GM23248 (cell line): ENCODE measurements around the gene HOOK2. TPM values are rescaled to one million over a fixed set of nuclear protein-coding genes. Genes with fewer than 3 reads are reported as not detected.
"Not testable (repeated sequence)": the region's sequence is repeated elsewhere in the genome, so short reads cannot be mapped to it uniquely, and the experiment has no call there.

ENCODE experiments used
- DNase-seq: peaks from one replicate; pipeline ENCODE4 v3.0.0-alpha.2; 2015
- H2AFZ ChIP-seq: fragments of 200-600 bp; sonication (generic); 2 replicates; pipeline ENCODE4 v1.6.1; 2016; ENCODE audit warnings: antibody characterized with exemption
- H3F3A ChIP-seq: fragments of 200-600 bp; sonication (generic); 2 replicates; pipeline ENCODE4 v1.6.1; 2016; ENCODE audit warnings: mild to moderate bottlenecking, antibody characterized with exemption, mixed run types; ENCODE audit not compliant: insufficient read depth
- H3K27ac ChIP-seq: fragments of 200-600 bp; sonication (generic); 2 replicates; pipeline ENCODE4 v1.5.1; 2016; ENCODE audit warnings: mild to moderate bottlenecking
- H3K27me3 ChIP-seq: fragments of 200-600 bp; sonication (generic); replicated peaks from 2 replicates; pipeline ENCODE4 v1.6.1; 2016; ENCODE audit warnings: mild to moderate bottlenecking; ENCODE audit not compliant: insufficient read depth
- H3K36me3 ChIP-seq: fragments of 200-600 bp; sonication (generic); 2 replicates; pipeline ENCODE4 v1.6.1; 2016; ENCODE audit warnings: low read depth, mild to moderate bottlenecking
- H3K4me1 ChIP-seq: fragments of 200-600 bp; sonication (generic); 2 replicates; pipeline ENCODE4 v1.6.1; 2016; ENCODE audit warnings: mild to moderate bottlenecking; ENCODE audit not compliant: insufficient read depth
- H3K4me2 ChIP-seq: fragments of 200-600 bp; sonication (generic); one replicate; pipeline ENCODE4 v1.6.1; 2016; ENCODE audit warnings: mild to moderate bottlenecking; ENCODE audit not compliant: unreplicated experiment
- H3K4me3 ChIP-seq: fragments of 200-600 bp; sonication (generic); 2 replicates; pipeline ENCODE4 v1.5.1; 2016; ENCODE audit warnings: mild to moderate bottlenecking
- H3K79me2 ChIP-seq: fragments of 200-600 bp; sonication (generic); 2 replicates; pipeline ENCODE4 v1.6.1; 2016; ENCODE audit warnings: mild to moderate bottlenecking; ENCODE audit not compliant: insufficient read depth
- H3K9ac ChIP-seq: fragments of 200-600 bp; sonication (generic); 2 replicates; pipeline ENCODE4 v1.6.1; 2016; ENCODE audit warnings: mild to moderate bottlenecking
- H3K9me2 ChIP-seq: fragments of 200-600 bp; sonication (generic); 2 replicates; pipeline ENCODE4 v1.6.1; 2016; ENCODE audit warnings: mixed run types, mild to moderate bottlenecking, moderate library complexity; ENCODE audit not compliant: insufficient read depth
- H3K9me3 ChIP-seq: fragments of 200-600 bp; sonication (generic); one replicate; pipeline ENCODE4 v1.6.1; 2017; ENCODE audit warnings: low read depth
- H4K20me1 ChIP-seq: fragments of 200-600 bp; sonication (generic); 2 replicates; pipeline ENCODE4 v1.6.0; 2016; ENCODE audit not compliant: insufficient read depth
- EZH2 ChIP-seq: fragments of 200-600 bp; sonication (generic); IDR thresholded peaks from 2 replicates; pipeline ENCODE4 v1.6.1; 2018; ENCODE audit warnings: antibody characterized with exemption, mild to moderate bottlenecking; ENCODE audit not compliant: insufficient read depth, poor library complexity, severe bottlenecking
- EZH2phosphoT487 ChIP-seq: fragments of 200-600 bp; sonication (generic); IDR thresholded peaks from 2 replicates; pipeline ENCODE4 v1.6.1; 2018; ENCODE audit warnings: antibody characterized with exemption, moderate library complexity, mild to moderate bottlenecking, low read depth; ENCODE audit not compliant: insufficient read depth
- WGBS, 2 experiments: methylation state at CpG; one replicate each; pipeline ENCODE4 v1.1.6; 2015 to 2017; ENCODE audit warnings: low lambda C conversion rate in 2 of 2, low coverage in 1 of 2; ENCODE audit errors: missing lambda C conversion rate in 2 of 2; 5-methylcytosine and 5-hydroxymethylcytosine counted together
- in situ Hi-C: fragments of 300-500 bp; cut with MboI; formaldehyde crosslinking; loops from 2 replicates; pipeline ENCODE4 v1.15.0; 2020
- microRNA-seq: library from miRNA; unstranded; fragments of <30 nt; microRNA quantifications from one replicate; pipeline ENCODE4, GENCODE V29; 2016; ENCODE audit warnings: borderline number of aligned reads
- polyA plus RNA-seq: library from polyadenylated mRNA; unstranded; fragments of >200 nt; fragmentation: Nextera tagmentation; extraction: Ambion mirVana; gene quantifications from 2 replicates; pipeline ENCODE4 v1.2.1, GENCODE V29; 2016
- small RNA-seq: library from RNA; depleted of rRNA; stranded (forward); fragments of <200 nt; gene quantifications from one replicate; pipeline ENCODE3, GENCODE V24; 2014; ENCODE audit warnings: low read depth, low replicate concordance
- total RNA-seq: library from RNA; depleted of rRNA; stranded (reverse); fragments of >200 nt; shearing (Covaris generic); gene quantifications from 2 replicates; pipeline ENCODE4 v1.2.3, GENCODE V29; 2014; rRNA removed

The HOOK2 gene
- total and polyA plus RNA-seq, 2 experiments from 2014 or later: 11.8 to 17.1 TPM

DNA sequence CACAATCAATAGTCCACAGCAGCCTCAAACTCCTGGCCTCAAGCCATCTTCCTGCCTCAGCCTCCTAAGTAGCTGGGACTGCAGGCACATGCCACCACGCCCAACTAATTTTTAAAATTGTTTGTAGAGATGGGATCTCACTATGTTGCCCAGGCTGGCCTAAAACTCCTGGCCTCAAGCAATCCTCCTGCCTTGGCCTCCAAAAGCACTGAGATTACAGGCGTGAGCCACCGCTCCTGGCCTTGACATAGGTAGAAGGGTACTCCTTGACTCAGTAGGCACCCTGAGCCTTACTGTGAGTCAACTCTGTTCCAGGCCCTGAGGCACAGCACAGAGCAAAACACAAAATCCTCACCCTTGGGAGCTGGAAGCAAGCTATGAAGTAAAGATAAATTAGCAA, 59.4 kb downstream of the HOOK2 start:
- 96 to 100% methylated on average over 3 of the region's 3 CpGs for WGBS, 2 experiments
- no peak overlapping the region for H2AFZ ChIP-seq
- H3K27ac ChIP-seq: no peak overlapping the region
- no peak for TF ChIP-seq EZH2phosphoT487
- no peak for TF ChIP-seq EZH2
- H3K9me3 ChIP-seq: no peaks in the 10 kb centered on the region
- in situ Hi-C loops: no loop called here
- peaks cover 14% of the 10 kb centered on the region for H3K4me1 ChIP-seq
- H3K4me2 ChIP-seq: no peak overlapping the region
- no peak overlapping the region for H3K4me3 ChIP-seq
- H3K36me3 ChIP-seq: peaks cover 33% of the 10 kb centered on the region; the same call in 1 of the 2 replicates
- H3K9ac ChIP-seq: no peak overlapping the region
- H4K20me1 ChIP-seq: no peaks in the 10 kb centered on the region
- no peaks in the 10 kb centered on the region for H3K9me2 ChIP-seq
- H3K79me2 ChIP-seq: peaks cover 93% of the 10 kb centered on the region
- no peaks in the 10 kb centered on the region for H3K27me3 ChIP-seq
- H3F3A ChIP-seq: peaks cover 6% of the 10 kb centered on the region; the same call in 1 of the 2 replicates
- DNase-seq: no peak

DNA sequence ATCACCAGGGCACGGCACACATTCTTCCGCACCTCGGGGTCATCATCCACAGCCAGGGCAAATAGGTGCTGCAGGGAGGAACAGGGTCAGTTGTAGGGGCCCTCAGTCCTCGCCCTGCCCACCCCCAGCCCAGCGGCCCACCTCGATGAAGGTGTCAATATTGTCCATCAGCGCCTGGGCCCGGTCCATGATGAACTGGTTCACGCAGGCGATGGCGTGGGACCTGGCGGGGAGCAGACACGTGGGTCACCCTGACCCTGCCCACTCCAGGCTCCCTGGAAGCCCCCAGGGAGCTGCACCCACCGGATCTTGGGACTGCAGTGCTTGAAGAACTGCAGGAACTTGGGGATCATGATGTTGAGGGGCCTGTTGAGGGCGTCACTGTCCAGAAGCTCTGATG, 60.2 kb downstream of the HOOK2 start:
- Histone ChIP-seq H3F3A (no peaks in the 10 kb centered on the region), H2AFZ (no peak overlapping the region), H3K4me3 (no peak overlapping the region), H3K4me1 (peaks cover 9% of the 10 kb centered on the region), H3K79me2 (peaks cover 91% of the 10 kb centered on the region), H3K36me3 (peaks cover 40% of the 10 kb centered on the region; the same call in 1 of the 2 replicates), H4K20me1 (no peaks in the 10 kb centered on the region), H3K9ac (no peak overlapping the region), H3K4me2 (no peak overlapping the region), H3K27ac (no peak overlapping the region), H3K9me2 (no peaks in the 10 kb centered on the region), H3K27me3 (no peaks in the 10 kb centered on the region), H3K9me3 (no peaks in the 10 kb centered on the region)
- TF ChIP-seq EZH2phosphoT487 (no peak), EZH2 (no peak)
- 83 to 87% methylated on average over 15 of the region's 15 CpGs for WGBS, 2 experiments
- DNase-seq: no peak
- in situ Hi-C loops: no loop called here

GRCh38 chr19:12713304-12713703, 62.0 kb downstream of the HOOK2 start:
- Histone ChIP-seq H3K36me3 (peaks cover 53% of the 10 kb centered on the region), H3K79me2 (peaks cover 84% of the 10 kb centered on the region)
- H3K4me2 ChIP-seq, H3K27ac ChIP-seq, H3F3A ChIP-seq, H3K9ac ChIP-seq, H4K20me1 ChIP-seq, in situ Hi-C loops, H2AFZ ChIP-seq, H3K4me3 ChIP-seq, H3K9me3 ChIP-seq, H3K9me2 ChIP-seq, H3K4me1 ChIP-seq, DNase-seq, H3K27me3 ChIP-seq: not testable (repeated sequence)
- 83 to 86% methylated on average over 9 of the region's 9 CpGs for WGBS, 2 experiments

Small RNA genes within 50 kb of the gene (microRNA-seq; reads per million reads assigned to microRNA genes)
- not detected for gene MIR5684

Small RNA genes within 50 kb of the gene (small RNA-seq; reads per million reads assigned to genes)
- not detected for gene MIR5684

Other genes starting within 250 kb of the HOOK2 start
- gene ZNF564, start 224.1 kb downstream of the HOOK2 start, total RNA-seq: 3.7 and 8.3 TPM in 2 replicates
- 5.1 and 5.6 TPM in 2 replicates for gene ZNF564, start 224.1 kb downstream of the HOOK2 start, polyA plus RNA-seq
- gene ZNF490, start 164.7 kb downstream of the HOOK2 start, total RNA-seq: 4.0 and 11.8 TPM in 2 replicates
- 2.6 and 2.7 TPM in 2 replicates for gene ZNF490, start 164.7 kb downstream of the HOOK2 start, polyA plus RNA-seq
- gene ZNF791, start 164.6 kb downstream of the HOOK2 start, total RNA-seq: 11.6 and 11.9 TPM in 2 replicates
- gene ZNF791, start 164.6 kb downstream of the HOOK2 start, polyA plus RNA-seq: 12.6 and 14.5 TPM in 2 replicates
- gene MAN2B1, start 108.8 kb downstream of the HOOK2 start, total RNA-seq: 56.5 and 81.7 TPM in 2 replicates
- gene MAN2B1, start 108.8 kb downstream of the HOOK2 start, polyA plus RNA-seq: 37.1 and 40.6 TPM in 2 replicates
- gene WDR83, start 108.7 kb downstream of the HOOK2 start, total RNA-seq: 8.2 and 9.4 TPM in 2 replicates
- gene WDR83, start 108.7 kb downstream of the HOOK2 start, polyA plus RNA-seq: 12.7 and 13.1 TPM in 2 replicates
- gene DHPS, start 93.7 kb downstream of the HOOK2 start, total RNA-seq: 68.4 and 104 TPM in 2 replicates
- gene DHPS, start 93.7 kb downstream of the HOOK2 start, polyA plus RNA-seq: 50.9 and 56.0 TPM in 2 replicates
- not detected in 2 replicates for gene GNG14, start 87.6 kb downstream of the HOOK2 start, total RNA-seq
- not detected in 2 replicates for gene GNG14, start 87.6 kb downstream of the HOOK2 start, polyA plus RNA-seq
- 13.8 and 22.3 TPM in 2 replicates for gene FBXW9, start 78.9 kb downstream of the HOOK2 start, total RNA-seq
- gene FBXW9, start 78.9 kb downstream of the HOOK2 start, polyA plus RNA-seq: 14.2 TPM in 2 replicates
- 30.9 and 34.3 TPM in 2 replicates for gene TNPO2, start 51.6 kb downstream of the HOOK2 start, total RNA-seq
- 13.2 and 13.3 TPM in 2 replicates for gene TNPO2, start 51.6 kb downstream of the HOOK2 start, polyA plus RNA-seq
- 202 and 210 TPM in 2 replicates for gene TRIR, start 40.9 kb downstream of the HOOK2 start, total RNA-seq
- 162 and 170 TPM in 2 replicates for gene TRIR, start 40.9 kb downstream of the HOOK2 start, polyA plus RNA-seq
- gene GET3, start 38.1 kb downstream of the HOOK2 start, total RNA-seq: 81.3 and 110 TPM in 2 replicates
- 106 and 111 TPM in 2 replicates for gene GET3, start 38.1 kb downstream of the HOOK2 start, polyA plus RNA-seq
- not detected in 2 replicates for gene BEST2, start 23.8 kb downstream of the HOOK2 start, total RNA-seq
- gene BEST2, start 23.8 kb downstream of the HOOK2 start, polyA plus RNA-seq: not detected in 2 replicates
- 159 and 195 TPM in 2 replicates for gene JUNB, start 15.9 kb upstream of the HOOK2 start, total RNA-seq
- 95.1 and 96.2 TPM in 2 replicates for gene JUNB, start 15.9 kb upstream of the HOOK2 start, polyA plus RNA-seq
- 230 TPM in 2 replicates for gene PRDX2, start 26.2 kb upstream of the HOOK2 start, total RNA-seq
- gene PRDX2, start 26.2 kb upstream of the HOOK2 start, polyA plus RNA-seq: 252 TPM in 2 replicates
- not detected in 2 replicates for gene THSD8, start 26.5 kb upstream of the HOOK2 start, total RNA-seq
- 10.8 and 12.5 TPM in 2 replicates for gene THSD8, start 26.5 kb upstream of the HOOK2 start, polyA plus RNA-seq
- gene RNASEH2A, start 31.0 kb upstream of the HOOK2 start, total RNA-seq: 8.2 and 16.9 TPM in 2 replicates
- 23.8 and 32.3 TPM in 2 replicates for gene RNASEH2A, start 31.0 kb upstream of the HOOK2 start, polyA plus RNA-seq
- not detected in 2 replicates for gene RTBDN, start 59.0 kb upstream of the HOOK2 start, total RNA-seq
- gene RTBDN, start 59.0 kb upstream of the HOOK2 start, polyA plus RNA-seq: not detected in 2 replicates
- gene MAST1, start 63.0 kb upstream of the HOOK2 start, total RNA-seq: 1.8 TPM in 1 of 2 replicates, not detected in the other
- 0.24 TPM in 1 of 2 replicates, not detected in the other for gene MAST1, start 63.0 kb upstream of the HOOK2 start, polyA plus RNA-seq
- gene DNASE2, start 105.9 kb upstream of the HOOK2 start, total RNA-seq: 35.4 and 40.9 TPM in 2 replicates
- 51.7 and 52.4 TPM in 2 replicates for gene DNASE2, start 105.9 kb upstream of the HOOK2 start, polyA plus RNA-seq
- 0.11 TPM in 1 of 2 replicates, not detected in the other for gene KLF1, start 111.6 kb upstream of the HOOK2 start, total RNA-seq
- not detected in 2 replicates for gene KLF1, start 111.6 kb upstream of the HOOK2 start, polyA plus RNA-seq
- 22.5 and 30.0 TPM in 2 replicates for gene GCDH, start 115.6 kb upstream of the HOOK2 start, total RNA-seq
- gene GCDH, start 115.6 kb upstream of the HOOK2 start, polyA plus RNA-seq: 20.0 and 20.7 TPM in 2 replicates
- 0.25 TPM in 1 of 2 replicates, not detected in the other for gene SYCE2, start 143.7 kb upstream of the HOOK2 start, total RNA-seq
- gene SYCE2, start 143.7 kb upstream of the HOOK2 start, polyA plus RNA-seq: 0.49 and 0.56 TPM in 2 replicates
- 33.5 and 39.2 TPM in 2 replicates for gene FARSA, start 158.2 kb upstream of the HOOK2 start, total RNA-seq
- gene FARSA, start 158.2 kb upstream of the HOOK2 start, polyA plus RNA-seq: 79.9 and 83.4 TPM in 2 replicates
- 1,238 and 1,432 TPM in 2 replicates for gene CALR, start 163.1 kb upstream of the HOOK2 start, total RNA-seq
- 1,015 and 1,067 TPM in 2 replicates for gene CALR, start 163.1 kb upstream of the HOOK2 start, polyA plus RNA-seq
- gene RAD23A, start 170.3 kb upstream of the HOOK2 start, total RNA-seq: 88.5 and 107 TPM in 2 replicates
- gene RAD23A, start 170.3 kb upstream of the HOOK2 start, polyA plus RNA-seq: 177 and 182 TPM in 2 replicates
- gene GADD45GIP1, start 181.7 kb upstream of the HOOK2 start, total RNA-seq: 41.6 and 48.4 TPM in 2 replicates
- 132 and 136 TPM in 2 replicates for gene GADD45GIP1, start 181.7 kb upstream of the HOOK2 start, polyA plus RNA-seq
- not detected in 2 replicates for gene DAND5, start 194.0 kb upstream of the HOOK2 start, total RNA-seq
- gene DAND5, start 194.0 kb upstream of the HOOK2 start, polyA plus RNA-seq: not detected in 2 replicates
- 71.0 and 81.4 TPM in 2 replicates for gene NFIX, start 219.9 kb upstream of the HOOK2 start, total RNA-seq
- 59.2 and 60.8 TPM in 2 replicates for gene NFIX, start 219.9 kb upstream of the HOOK2 start, polyA plus RNA-seq